CD4-positive, alpha-beta T cell treated with Interleukin-12 subunit alpha and Interleukin-12 subunit beta, for 1 hour (primary cell): ENCODE results near the gene TSNAXIP1.

Source experiments
- DNase-seq: peaks from one replicate; pipeline ENCODE4 v3.0.0-alpha.2; 2020

Gene TSNAXIP1, protein sequence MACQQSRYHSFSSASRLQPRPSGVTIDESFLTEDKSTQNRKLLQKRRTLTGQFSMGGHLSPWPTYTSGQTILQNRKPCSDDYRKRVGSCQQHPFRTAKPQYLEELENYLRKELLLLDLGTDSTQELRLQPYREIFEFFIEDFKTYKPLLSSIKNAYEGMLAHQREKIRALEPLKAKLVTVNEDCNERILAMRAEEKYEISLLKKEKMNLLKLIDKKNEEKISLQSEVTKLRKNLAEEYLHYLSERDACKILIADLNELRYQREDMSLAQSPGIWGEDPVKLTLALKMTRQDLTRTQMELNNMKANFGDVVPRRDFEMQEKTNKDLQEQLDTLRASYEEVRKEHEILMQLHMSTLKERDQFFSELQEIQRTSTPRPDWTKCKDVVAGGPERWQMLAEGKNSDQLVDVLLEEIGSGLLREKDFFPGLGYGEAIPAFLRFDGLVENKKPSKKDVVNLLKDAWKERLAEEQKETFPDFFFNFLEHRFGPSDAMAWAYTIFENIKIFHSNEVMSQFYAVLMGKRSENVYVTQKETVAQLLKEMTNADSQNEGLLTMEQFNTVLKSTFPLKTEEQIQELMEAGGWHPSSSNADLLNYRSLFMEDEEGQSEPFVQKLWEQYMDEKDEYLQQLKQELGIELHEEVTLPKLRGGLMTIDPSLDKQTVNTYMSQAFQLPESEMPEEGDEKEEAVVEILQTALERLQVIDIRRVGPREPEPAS

DNA sequence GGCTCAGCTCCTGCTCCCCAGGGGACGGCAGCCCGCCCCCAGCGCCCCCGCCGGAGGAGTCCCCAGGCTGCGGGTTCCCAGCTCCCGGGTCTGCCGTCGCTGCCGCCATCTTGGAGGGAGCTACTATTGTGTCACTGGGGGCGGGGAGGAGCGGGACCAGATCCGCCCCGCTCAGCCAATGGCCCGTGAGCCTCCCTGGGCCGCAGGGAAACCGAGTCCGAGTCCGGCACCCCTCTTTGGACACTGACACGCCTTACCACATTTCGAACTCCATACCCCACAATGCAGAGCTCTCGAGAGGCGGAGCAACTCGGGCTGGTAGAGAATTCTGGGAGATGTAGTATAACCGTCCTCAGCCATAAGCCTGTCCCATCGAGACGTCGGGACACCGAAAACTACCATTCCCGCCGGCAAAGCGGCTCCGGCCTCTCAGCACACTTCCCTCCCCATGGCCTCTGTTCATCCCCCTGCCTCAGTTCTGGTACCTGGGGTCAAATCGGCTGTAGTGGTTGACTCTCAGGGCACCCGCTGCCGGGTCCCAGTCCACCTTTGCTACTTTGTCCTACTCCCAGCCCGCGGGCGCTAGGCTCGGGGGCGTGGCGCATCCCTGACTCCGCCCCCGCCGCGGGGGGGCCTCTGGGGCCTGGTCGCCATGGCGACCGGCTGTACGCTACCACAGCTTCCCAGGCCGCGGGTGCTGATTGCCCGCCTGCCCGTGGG lies at the start of gene TSNAXIP1, which contains the start of gene RANBP10:
Gene TSNAXIP1, plus strand, starts transcription at position 462 of the 720 bp plus-strand sequence. CDS start 261 bp downstream, outside the sequence.
Gene RANBP10, minus strand, starts transcription at position 133 of the 720 bp plus-strand sequence. Its CDS starts 24 bp downstream, at position 109.
- DNase-seq, result peak; percentile 98

DNA sequence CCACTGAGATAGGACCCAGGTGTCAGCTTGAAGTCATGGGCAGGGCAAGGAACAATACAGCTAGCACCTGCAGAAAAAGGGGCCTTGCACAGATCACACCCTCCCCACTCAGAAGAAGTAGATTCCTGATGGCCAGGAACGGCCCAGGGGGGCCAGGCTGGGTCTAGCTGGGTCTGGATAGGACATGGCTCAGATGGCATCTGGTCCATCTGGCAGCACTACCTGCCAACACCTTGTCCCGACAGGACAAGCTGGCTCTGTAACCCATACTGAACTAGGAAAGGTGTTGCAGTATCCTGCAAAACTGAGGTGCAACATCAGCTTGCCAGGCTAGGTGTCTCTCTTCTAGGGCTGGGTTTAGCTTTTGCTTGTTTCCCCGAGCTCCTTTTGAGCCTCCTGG lies 48.7 kb upstream of the TSNAXIP1 start:
- no peak for DNase-seq

DNA sequence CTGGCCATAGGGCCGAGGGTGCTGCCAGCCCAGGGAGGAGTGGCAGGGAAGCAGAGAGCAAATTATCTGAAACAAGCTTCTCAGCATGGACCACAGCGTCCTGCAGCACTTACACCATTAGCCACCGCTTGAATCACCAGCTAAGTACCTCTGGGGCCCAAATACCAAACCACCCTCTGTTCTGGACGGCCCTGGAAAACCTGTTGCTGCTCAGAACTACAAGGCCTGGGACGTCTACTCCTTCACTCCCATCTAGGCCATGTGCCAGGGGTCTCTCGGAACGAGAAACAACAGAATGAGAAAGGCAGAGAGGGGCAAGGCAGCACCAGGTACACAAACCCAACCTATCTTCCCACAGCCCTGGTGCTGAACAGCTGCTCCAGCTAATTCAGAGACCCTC lies 47.7 kb upstream of the TSNAXIP1 start:
- DNase-seq, result no peak

DNA sequence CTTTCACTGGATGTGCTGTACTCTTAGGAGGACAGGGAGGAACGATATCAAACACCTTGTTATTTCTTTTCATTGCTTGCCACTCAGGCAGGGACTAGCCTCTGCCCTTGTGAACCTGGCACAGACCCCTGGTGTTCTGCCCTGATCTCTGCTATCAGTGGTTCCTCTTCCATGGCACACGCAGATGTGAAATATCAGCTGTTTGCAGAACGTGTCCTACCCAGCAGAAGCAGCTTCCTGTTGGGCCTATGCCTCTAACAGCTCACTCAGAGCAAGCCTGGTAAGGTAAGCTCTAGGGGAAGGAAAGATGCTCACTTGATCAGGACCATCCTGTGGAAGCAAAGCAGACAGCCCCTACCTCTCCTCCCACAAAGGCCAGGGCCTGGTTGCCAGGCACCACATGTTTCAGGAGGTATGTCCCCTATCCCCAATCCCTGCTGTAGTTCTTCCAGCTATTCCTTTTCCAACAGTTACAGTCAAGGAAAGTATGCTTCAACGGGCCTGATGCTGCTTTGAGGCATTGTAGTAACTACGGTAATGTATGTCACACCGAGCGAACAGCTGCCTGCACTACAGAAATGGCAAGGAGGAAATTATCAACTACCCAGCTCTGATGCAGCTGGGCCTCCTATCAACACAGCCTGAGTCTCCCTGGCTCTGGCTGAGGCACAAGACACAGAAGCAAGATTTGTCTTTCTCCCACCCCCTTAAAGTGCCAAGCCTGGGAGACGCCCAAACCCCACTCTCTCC lies 46.3 kb upstream of the TSNAXIP1 start:
- no peak for DNase-seq

DNA sequence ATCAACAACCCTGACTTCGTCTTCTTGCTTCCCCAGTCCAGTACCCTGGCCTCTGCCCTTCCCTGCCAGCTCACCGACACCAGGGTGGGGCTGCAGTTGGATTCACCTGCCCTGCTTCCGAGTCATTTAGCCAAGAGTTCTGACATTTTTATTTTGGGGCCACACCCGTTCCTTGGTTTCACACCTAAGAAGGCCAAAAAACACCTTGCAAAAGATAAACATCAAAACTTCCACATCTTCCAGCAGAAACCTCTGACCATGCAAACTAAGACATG lies 45.8 kb upstream of the TSNAXIP1 start:
- no peak for DNase-seq

DNA sequence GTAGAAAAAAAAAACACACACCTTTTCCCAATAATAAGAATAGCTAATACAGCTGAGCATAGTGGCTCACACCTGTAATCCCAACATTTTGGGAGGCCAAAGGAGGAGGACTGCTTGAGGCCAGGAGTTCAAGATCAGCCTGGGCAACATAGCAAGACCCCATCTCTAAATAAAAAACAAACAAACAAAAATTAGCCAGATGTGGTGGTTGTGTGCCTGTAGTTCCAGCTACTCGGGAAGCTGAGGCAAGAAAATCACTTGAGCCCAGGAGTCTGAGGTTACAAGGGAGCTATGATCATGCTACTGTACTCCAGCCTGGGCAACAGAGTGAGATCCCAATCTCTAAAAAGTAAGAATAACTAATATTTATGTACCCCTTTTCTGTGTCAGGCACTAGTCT lies 44.8 kb upstream of the TSNAXIP1 start:
- DNase-seq, result no peak

DNA sequence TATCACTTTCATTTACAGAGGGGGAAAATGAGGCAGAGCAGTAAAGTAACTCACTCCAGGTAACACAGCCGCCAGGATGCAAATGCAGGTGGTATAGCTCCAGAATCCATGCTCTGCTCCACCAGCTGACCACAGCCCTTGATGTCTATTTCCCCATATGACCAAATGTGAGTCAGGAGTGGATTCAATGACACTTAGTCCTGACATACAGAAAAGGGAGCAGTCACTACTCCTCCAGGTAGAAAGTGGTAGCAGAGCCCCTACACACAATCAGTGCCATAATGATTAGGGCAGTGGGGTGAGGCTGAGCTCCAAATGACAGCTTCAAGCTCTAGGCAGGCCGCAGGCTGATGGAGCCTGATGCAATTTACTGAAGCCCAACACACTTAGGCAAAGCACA lies 44.3 kb upstream of the TSNAXIP1 start:
- no peak for DNase-seq

DNA sequence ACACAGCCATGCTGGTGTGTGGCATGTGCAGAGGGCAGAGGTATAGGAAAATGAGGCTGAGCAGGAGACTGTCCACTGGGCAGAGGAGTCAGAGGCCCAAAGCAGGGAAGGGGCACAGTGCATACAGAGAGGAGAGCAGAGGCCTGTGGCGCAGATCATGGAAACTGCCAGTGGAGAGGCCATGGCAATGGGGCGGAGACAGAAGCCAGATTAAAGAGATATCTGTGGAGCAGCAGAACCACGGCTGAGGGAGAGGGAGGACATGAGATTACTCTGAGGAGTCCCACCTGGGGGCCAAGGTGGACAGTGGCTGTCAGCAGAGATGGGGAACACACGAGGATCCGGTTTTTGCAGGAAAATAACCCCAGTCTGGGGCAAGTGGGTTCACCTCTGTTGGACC lies 43.6 kb upstream of the TSNAXIP1 start:
- no peak for DNase-seq

DNA sequence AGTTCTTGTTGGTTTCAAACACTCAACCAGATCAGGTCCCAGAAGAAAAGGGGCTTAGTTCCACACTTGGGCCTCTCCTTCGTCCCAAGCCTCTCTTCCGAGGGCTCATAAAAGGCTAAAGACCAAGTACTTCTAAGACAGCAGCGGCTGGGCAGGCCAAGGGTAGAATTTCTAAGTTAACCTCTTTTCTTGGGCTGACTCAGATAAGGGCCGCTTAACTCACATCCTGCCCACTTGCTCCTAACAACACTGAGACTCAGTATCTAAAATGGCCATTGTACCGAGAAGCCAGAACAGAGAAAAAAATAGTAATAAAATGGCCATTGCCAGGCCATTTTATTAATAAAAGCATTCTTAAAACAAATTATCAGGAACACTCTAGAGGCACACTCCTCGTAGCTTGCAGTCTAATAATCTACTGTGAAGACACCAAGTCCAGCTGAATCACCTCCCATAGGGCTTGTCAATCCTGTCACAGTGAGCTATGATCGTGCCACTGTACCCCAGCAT lies 42.5 kb upstream of the TSNAXIP1 start:
- no peak for DNase-seq

DNA sequence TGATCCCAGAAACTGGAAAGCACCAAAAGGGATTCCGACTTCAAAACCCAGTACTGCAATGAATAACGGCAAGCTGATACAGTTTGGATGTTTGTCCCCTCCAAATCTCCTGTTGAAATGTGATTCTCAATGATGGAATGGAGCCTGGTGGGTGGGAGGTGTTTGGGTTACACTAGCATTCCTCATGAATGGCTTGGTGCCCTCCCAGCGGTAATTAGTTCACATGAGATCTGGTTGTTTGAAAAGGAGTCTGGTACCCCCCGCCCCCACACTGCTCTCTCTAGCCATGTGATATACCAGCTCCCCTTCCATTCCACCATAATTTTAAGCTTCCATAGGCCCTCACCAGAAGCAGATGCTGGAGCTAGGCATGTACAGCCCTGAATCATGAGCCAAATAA lies 40.4 kb upstream of the TSNAXIP1 start:
- no peak for DNase-seq

DNA sequence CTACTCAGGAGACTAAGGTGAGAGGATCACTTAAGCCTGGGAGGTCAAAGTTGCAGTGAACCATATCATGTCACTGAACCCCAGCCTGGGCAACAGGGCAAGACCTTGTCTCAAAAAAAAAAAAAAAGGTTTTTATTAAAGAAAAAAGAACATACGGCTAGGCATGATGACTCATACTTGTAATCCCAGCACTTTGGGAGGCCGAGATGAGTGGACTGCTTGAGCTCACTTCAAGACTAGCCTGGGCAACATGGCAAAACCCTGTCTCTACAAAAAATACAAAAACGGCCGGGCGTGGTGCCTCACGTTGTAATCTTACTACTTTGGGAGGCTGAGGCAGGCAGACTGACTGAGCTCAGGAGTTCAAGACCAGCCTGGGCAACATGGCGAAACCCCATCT lies 38.7 kb upstream of the TSNAXIP1 start:
- no peak for DNase-seq

DNA sequence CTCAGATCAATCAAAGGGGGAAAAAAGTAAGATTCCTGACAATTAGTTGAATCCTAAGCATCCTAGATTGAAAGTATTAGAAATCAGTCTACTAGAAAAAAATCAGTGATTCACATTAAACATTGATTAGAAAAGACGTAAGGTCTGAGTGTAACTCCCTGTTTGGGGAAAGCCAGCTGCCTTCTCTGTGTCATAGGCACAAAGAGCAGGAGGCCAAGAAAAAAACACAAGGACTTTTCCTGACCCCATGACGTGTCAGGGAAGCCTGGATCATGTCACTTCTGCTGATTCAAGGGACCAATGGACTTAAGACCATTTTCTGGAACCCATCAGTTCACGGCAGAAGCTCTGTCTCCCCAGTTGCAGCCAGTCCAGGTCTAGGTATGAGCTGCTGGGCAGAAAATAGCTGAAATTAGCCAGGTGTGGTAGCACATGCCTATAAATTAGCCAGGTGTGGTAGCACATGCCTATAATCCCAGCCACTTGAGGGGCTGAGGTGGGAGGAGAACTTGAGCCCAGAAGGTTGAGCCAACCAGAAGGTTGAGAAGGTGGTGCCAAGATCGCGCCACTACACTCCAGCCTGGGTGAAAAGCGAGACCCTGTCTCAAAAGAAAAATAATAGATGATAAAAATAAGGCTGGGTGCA lies 36.2 kb upstream of the TSNAXIP1 start:
- no peak for DNase-seq

DNA sequence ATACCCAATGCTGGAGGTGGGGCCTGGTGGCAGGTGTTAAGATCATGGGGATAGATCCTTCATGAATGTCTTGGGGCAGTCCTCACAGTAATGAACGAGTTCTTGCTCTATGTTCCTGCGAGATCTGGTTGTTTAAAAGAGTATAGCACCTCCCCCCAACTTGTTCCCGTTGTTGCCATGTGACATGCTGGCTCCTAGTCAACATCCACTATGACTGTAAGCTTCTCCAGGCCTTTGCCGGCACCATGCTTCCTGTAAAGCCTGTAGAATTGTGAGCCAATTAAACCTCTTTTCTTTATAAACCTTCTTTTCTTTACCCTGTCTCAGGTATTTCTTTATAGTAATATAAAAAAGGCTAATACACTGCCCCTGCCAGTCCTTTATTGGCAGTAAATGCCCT lies 33.6 kb upstream of the TSNAXIP1 start:
- DNase-seq, result no peak

DNA sequence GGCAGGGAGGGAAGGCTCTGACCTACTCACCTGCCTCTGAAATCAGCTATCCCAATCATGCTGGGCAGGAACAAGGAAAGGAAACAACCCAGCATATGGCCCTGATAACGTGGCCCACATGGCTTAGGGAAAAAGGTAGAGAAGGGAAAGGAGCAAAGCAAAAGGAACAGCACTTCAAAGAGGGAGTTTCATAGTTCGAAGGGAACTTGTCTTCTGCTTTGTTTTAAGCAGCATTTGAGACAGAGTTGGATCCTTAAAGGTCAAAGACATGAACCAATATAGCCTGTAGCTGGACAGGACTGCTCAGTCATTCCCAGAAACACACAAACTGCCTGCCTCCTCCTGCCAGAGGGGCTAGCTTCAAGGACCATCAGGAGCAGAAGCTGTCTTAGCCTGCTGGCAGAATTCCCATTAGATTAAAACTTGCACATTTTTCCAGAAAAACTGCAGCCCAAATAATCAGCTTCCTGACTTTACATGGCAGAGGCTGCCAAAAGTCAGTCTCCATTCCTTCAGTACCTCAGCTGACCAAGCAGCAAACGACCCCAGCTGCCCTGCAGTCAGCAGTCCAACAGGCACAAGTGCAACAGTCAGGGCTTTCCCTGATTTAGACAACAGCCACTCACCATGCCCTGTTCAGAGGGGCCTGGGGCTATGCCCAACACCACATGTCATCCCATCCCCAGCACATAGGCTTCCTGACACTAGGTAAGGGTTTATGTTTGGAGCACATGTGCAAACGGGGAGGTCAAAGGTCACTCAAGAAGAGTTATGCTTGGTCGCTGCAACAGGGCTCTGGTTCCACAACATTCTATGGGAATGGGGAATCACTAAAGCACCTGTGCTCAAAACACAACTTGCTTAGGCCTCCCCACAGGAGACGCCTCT lies 32.9 kb upstream of the TSNAXIP1 start:
- DNase-seq, result no peak

DNA sequence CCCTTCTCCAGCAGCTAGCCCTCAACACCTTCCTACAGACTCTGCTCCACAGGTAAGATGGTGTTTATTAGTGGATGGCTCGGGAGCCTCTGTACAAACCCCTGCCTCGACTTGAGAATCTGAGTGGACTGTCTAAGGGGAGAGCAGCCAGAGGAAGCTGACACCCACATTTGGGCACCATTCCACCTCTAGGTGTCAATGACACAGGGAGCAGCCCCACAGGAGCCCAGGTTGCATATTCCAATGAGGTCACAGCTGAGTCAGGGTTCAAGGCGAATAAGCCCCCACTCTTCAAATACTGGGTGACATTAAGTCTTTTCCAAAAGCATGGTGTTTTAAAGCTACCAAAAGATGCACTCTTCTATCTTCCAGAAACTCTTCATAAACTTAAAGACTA lies 32.2 kb upstream of the TSNAXIP1 start:
- DNase-seq, result no peak

DNA sequence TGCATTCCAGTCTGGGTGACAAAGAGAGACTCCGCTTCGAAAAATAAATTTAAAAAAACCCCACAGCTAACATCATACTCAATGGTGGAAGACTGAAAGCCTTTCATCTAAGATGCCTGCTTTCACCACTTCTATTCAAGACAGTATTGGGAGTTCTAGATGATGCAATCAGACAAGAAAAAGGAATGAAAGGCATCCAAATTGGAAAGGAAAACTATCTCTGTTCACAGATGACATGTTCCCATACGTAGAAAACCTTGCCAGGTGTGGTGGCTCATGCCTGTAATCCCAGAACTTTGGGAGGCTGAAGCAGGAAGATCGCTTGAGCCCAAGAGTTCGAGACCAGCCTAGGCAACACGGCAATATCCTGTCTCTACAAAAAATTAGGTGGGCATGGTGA lies 31.4 kb upstream of the TSNAXIP1 start:
- no peak for DNase-seq

DNA sequence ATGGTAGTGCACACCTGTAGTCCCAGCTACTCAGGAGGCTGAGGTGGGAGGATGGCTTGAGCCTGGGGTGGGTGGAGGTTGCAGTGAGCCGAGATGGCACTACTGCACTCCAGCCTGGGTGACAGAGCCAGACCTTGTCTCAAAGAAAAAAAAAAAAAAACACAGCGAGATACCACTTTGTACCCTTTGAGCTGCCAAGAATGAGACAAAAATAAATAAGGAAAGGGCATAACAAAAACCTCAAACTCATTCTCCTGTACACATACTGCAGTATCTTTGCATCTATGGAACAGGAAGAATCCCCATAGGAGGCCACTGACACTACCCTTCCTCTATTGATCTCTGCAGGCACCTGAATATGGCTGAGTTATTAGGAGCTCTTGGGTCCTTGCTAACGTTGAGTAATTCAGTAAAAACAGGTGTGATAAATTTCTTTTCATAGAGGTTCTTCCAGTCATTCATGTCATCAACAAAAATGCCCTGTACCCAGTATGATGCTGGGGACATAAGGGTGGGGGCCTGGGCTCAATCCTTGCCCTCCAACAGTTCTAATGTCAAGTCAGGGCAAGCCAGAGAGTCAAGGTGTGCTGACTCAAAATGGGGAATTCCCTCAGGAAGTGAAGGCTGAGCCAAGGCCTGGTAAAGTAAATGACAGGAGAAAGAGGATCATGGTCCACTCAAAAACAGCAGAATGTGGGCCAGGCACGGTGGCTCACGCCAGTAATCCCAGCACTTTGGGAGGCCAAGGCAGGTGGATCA lies 27.3 kb upstream of the TSNAXIP1 start:
- no peak for DNase-seq

DNA sequence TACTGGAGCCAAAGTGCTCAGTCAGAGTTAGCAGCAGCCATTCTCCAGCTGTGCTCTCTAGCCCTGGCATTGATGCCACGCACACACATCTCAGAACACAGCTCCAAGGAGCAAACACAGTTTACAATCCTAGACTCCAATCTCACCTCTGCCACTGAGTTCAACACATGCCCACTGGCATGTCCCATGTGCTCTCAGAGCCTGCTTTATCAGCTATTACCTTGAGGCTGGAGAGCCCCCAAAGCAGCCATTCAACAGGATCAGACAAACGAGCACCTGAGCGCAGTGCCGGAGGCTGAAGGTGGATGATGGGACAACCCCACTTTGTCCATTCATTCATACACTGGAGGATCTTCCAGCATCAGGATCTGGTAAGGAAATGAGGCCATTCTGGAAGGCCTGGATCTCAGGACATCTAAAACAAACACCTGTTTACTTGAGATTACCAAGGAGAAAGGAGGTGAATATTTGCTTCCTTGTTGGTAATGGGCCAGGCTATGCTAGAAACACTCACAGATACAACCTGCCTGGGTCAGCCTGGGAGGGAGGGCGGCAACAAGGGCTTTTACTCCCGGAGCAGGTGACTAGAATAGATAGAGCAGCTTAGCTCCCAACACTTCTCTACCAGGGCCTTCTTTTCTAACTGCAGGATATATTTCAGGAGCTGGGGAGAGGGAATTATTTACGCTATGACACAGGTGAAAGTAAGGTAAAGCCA lies 25.7 kb upstream of the TSNAXIP1 start:
- DNase-seq, result no peak

DNA sequence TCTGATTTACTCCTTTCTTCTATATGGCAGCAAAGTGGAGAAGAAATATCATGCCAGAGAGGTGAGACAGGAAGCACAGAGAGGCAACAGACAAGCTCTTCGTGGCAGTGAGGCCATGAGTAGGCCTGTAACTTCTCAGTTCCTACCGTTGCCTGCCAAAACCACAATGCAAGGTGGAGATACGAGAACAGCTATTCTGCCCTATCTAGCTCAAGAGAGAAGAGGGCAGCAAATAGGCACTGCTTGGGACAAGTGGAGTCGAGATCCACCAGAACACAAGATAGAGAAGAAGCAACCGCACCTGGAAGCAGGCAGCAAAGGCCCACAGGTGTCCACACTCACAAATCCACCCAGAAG lies 25.1 kb upstream of the TSNAXIP1 start:
- DNase-seq, result no peak
